Keratinocyte (primary cell): ENCODE data around the gene ICA1L.

ENCODE experiments used
- EZH2 ChIP-seq: IDR thresholded peaks from one replicate; pipeline ENCODE4 v1.6.1; 2012; ENCODE audit warnings: inconsistent platforms, mild to moderate bottlenecking, low read length, moderate library complexity
- TF ChIP-seq, protein P1 (sequence below), 3 experiments: IDR thresholded peaks in 1 of 3; conservative IDR thresholded peaks in 1 of 3; optimal IDR thresholded peaks in 1 of 3; 2 replicates in 2 of 3; 3 replicates in 1 of 3; pipeline versions ENCODE3 to v1.5.1; 2011; ENCODE audit warnings: low read length in 3 of 3, mild to moderate bottlenecking in 3 of 3, moderate library complexity in 2 of 3, control low read depth in 1 of 3, inconsistent platforms in 1 of 3; ENCODE audit not compliant: insufficient read depth in 2 of 3; ENCODE audit errors: extremely low read depth in 1 of 3

DNA sequence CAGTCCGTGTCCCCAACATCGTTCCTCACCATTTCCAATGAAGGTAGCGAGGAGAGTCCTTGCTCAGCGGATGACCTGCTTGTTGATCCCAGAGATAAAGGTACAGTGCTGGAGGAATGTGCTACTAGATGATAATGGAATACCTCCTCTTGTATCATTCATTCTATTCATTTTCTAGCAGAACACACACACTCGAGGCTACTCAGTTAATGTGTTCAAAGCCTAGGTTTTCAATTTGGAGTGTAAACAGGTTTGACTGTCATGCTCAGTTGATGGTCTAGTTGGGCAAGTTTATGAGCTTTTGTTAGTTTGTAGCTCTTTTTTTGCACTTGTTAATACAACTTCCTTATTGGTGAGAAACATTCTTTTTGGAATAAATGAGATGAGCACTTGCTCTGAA is 114.2 kb downstream of the ICA1L start:
- TF ChIP-seq EZH2 = no peak
- TF ChIP-seq, protein P1, sequence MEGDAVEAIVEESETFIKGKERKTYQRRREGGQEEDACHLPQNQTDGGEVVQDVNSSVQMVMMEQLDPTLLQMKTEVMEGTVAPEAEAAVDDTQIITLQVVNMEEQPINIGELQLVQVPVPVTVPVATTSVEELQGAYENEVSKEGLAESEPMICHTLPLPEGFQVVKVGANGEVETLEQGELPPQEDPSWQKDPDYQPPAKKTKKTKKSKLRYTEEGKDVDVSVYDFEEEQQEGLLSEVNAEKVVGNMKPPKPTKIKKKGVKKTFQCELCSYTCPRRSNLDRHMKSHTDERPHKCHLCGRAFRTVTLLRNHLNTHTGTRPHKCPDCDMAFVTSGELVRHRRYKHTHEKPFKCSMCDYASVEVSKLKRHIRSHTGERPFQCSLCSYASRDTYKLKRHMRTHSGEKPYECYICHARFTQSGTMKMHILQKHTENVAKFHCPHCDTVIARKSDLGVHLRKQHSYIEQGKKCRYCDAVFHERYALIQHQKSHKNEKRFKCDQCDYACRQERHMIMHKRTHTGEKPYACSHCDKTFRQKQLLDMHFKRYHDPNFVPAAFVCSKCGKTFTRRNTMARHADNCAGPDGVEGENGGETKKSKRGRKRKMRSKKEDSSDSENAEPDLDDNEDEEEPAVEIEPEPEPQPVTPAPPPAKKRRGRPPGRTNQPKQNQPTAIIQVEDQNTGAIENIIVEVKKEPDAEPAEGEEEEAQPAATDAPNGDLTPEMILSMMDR (optimal IDR thresholded peaks at IDR 0.05 in 1 of 3, IDR thresholded peaks at IDR 0.05 in 1 of 3, conservative IDR thresholded peaks at IDR 0.05 in 1 of 3; ENCODE audit: extremely low read depth in 1 of 3, insufficient read depth in 2 of 3, low read length in 3 of 3) = no peak
